GM13977 (cell line): ENCODE measurements around the gene ELP5.

ENCODE experiments used
- DNase-seq: peaks from one replicate; pipeline ENCODE4 v3.0.0; 2012; ENCODE audit warnings: low spot score
- in situ Hi-C: fragments of 300-500 bp; cut with MboI; formaldehyde crosslinking; loops from one replicate; pipeline ENCODE4 v1.12.0; 2022; ENCODE audit warnings: low sequenced_read_pairs, low pct_unique_long_range_greater_than_20kb, mixed read lengths, inconsistent platforms; ENCODE audit not compliant: unreplicated experiment
- TF ChIP-seq, protein P1 (sequence below): IDR thresholded peaks from 2 replicates; pipeline ENCODE4 v1.5.1; 2012; ENCODE audit warnings: mild to moderate bottlenecking, control low read depth; ENCODE audit not compliant: insufficient read depth; ENCODE audit errors: extremely low read depth, missing control alignments

ELP5 gene

DNA sequence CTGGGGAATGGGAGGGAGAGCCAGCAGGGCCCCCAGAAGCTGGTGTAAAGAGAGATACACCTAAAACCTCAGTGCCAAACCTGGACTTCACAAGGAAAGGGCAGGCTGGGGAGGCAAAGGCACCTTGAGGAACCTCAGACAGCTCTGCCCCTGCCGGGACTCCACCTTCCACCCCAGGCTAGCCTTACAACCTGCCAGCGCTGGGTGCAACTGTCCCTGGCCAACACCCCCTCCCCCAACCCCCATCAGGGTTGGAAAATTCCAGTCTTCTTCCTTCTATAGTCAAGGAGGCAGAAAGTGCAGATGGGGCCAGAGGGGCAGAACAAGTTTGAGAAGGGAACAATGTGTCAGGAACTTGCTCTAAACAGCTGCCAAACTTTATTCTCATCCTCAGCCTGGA lies 40.2 kb downstream of the ELP5 start:
- in situ Hi-C loops: loop anchor here (10.0 kb wide), 1 partner anchor 237 kb away; no protein-coding TSS in a partner anchor
- TF ChIP-seq, protein P1, sequence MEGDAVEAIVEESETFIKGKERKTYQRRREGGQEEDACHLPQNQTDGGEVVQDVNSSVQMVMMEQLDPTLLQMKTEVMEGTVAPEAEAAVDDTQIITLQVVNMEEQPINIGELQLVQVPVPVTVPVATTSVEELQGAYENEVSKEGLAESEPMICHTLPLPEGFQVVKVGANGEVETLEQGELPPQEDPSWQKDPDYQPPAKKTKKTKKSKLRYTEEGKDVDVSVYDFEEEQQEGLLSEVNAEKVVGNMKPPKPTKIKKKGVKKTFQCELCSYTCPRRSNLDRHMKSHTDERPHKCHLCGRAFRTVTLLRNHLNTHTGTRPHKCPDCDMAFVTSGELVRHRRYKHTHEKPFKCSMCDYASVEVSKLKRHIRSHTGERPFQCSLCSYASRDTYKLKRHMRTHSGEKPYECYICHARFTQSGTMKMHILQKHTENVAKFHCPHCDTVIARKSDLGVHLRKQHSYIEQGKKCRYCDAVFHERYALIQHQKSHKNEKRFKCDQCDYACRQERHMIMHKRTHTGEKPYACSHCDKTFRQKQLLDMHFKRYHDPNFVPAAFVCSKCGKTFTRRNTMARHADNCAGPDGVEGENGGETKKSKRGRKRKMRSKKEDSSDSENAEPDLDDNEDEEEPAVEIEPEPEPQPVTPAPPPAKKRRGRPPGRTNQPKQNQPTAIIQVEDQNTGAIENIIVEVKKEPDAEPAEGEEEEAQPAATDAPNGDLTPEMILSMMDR: no peak
- DNase-seq: no peak

DNA sequence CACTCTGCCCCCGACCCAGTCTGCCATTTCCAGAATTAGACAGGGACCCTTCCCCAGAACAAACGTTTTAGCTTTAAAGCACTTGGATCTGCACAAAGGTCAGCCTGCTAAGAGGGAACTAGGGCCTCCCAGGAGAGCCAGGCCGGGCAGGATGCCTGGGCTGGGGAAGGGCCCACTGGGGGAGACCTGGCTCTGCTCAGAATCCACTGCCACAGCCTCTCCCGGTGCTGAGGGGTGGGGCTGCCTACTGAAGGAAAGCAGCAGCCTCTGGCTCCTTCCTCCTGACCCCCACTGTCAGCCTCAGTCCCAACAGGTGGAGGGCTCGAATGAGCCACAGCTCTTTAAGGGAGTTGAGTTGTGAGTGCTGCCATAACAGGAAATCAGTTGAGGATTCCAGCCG lies 40.7 kb downstream of the ELP5 start:
- in situ Hi-C loops: loop anchor here (10.0 kb wide), 1 partner anchor 238 kb away; no protein-coding TSS in a partner anchor
- DNase-seq: peak; percentile 31
- TF ChIP-seq, protein P1: no peak

DNA sequence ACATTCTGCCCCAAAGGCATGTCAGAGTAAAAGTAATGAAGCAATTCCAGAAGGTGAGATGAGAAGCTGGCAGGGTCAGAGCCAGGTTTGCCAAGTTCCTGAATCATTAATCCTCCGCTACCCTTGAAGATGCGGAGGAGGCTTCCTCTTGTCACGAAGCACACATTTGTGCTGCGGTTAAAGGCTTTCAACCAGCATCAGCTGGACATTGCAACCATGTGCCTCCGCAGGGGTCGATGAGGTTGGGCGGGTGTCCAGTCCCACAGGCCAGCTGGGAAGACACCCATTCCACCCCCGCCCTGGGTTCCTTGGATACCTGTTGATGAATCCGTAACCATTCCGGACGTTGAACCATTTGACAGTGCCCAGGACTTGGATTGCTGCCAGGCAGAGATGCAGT lies 41.1 kb downstream of the ELP5 start:
- no peak for DNase-seq
- in situ Hi-C loops: loop anchor here (10.0 kb wide), 1 partner anchor 238 kb away; no protein-coding TSS in a partner anchor
- TF ChIP-seq, protein P1: no peak

DNA sequence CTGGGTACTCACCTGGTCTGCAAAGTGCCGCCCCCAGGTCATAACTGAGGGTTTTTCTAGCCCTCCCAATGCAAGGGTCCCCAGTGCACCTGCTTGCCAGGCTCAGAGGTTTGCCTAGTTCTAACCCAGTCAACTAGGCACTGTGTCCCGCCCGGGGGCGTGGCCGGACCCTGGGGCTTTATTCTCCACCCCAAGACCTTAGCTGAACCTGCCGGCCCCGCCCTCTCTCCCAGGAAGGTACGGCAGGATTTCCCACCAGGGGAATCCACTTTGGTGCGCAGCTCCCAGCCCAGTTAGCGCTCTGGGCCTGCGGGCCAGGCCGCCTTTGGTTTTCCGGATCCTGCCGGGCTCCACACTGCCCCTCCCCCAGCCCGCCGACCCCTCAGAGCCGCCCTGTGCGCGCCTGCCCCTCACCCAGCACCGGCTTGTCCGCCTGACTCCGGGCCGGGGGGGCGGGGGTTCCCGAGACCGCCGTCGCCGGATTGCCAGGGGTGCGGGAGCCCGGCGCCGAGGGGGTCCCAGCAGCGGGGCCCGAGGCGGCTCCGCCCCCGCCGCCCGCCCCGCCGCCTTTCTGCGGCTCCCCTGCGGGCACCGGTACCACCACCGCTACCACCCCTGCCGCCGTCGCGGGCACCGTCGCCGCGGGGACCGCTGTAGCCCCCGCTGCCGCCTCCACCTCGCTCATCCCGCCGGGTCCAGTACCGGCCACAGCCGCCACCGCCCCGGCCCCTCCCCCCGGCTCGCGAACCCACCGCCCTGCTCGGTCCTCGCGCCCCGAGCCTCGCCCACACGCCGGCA lies 42.0 kb downstream of the ELP5 start:
- in situ Hi-C loops: loop anchor here (10.0 kb wide), 1 partner anchor 239 kb away; no protein-coding TSS in a partner anchor
- DNase-seq: peak; percentile 44
- TF ChIP-seq, protein P1: no peak

DNA sequence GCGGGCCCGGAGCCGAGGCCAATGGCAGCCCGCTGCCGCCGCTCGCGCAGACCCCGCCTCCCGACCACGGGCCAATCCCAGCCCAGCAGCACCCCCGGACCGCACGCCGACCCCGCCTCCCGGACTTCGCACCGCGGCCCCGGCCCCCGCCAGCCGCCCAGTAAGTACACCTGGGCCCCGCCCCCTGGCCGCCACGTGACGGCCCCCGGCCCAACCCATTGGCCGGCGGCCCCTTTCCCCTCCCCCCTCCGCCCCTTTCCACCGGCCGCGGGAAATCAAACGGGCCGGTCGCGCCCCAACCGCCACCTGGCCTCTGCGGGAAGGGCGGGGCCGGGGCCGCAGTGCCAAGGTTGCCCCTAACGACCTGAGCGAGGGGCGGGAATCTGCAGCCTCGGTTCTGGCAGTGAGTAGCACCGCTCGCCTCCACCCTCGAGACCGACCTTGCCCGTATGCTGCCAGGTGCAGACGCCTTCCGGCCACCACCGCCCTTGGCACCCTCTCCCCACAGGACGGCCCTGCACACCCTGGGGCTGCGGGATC lies 42.7 kb downstream of the ELP5 start, which contains the start of gene YBX2:
YBX2 (minus strand) TSS at position 26 of the 540 bp plus-strand sequence. CDS start 139 bp downstream, outside the sequence.
- peak; percentile 95 for DNase-seq
- in situ Hi-C loops: loop anchor here (10.0 kb wide), 1 partner anchor 240 kb away; no protein-coding TSS in a partner anchor
- TF ChIP-seq, protein P1: no peak

DNA sequence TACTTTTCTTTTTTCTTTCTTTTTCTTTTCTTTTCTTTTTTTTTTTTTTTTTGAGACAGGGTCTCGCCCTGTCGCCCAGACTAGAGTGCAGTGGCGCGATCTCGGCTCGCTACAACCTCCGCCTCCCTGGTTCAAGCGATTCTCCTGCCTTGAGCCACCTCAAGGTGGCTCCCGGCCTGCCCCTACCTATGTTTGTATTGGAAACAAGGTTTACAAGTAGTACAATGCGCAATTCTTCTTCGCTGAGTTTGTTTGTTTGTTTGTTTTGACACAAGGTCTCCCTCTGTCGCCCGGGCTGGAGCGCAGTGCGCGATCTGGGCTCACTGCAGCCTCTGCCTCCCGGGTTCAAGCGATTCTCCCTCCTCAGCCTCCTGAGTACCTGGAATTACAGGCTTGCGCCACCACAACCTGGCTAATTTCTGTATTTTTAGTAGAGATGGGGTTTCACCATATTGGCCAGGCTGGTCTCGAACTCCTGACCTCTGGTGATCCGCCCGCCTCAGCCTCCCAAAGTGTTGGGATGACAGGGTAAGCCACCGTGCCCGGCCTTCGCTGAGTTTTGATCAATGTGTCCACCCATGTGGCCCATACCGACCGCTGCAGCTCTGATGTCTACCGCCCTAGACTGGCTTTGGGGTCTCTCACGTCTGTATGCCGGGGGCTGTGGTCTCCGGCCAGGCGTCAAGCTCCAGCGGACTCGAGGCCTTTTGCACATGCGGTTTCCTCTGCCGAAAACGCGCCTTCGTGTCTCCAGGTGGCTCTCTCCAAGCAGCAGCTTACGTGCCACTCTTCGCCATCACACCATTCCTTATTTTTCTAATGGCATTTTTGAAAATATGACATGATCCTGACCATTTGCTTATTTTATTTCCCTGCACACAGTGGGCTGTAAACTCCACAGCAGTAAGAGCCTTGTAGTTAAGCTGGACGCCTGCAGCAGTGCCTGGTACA lies 43.5 kb downstream of the ELP5 start:
- in situ Hi-C loops: loop anchor here (10.0 kb wide), 1 partner anchor 241 kb away; no protein-coding TSS in a partner anchor
- TF ChIP-seq, protein P1: no peak
- DNase-seq: peak; percentile 32
